NOMO-1 (cell line): Measurements from ENCODE around the gene ARHGAP26.
A peak's percentile ranks its signal among the peaks of the same experiment; 100 is the strongest.

ENCODE experiments used
- DNase-seq, 2 experiments: peaks; one replicate each; lab custom pipeline; 2025; ENCODE audit not compliant: unreplicated experiment in 2 of 2; lab: John Stamatoyannopoulos, UW

Gene ARHGAP26

GRCh38 chr5:143219696-143220095 lies 449.5 kb downstream of the ARHGAP26 start:
- no peak for DNase-seq

DNA sequence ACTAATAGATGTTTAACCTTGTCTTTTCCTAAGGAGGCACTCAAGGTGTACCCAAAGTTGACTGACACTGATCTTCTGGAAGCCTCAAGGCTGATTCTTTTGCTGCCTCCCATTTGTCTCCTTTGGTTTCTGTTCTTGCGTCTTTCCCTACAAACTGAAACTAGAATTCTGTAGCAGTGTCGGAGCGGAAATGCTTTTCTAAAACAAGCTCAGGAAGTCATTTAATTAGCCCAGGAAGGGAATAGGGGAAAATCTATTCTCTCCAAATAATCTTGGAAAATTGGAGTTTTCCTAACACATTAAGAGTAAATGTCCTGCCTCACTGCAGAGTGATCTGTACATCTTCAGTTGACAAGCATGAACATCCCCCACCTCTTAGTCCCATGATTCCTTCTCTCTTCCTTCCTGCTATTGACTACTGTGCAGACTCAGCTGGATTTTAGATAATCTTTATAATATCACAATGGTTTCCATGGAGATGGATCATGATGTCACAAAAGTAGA lies 450.6 kb downstream of the ARHGAP26 start:
- DNase-seq: no peak

DNA sequence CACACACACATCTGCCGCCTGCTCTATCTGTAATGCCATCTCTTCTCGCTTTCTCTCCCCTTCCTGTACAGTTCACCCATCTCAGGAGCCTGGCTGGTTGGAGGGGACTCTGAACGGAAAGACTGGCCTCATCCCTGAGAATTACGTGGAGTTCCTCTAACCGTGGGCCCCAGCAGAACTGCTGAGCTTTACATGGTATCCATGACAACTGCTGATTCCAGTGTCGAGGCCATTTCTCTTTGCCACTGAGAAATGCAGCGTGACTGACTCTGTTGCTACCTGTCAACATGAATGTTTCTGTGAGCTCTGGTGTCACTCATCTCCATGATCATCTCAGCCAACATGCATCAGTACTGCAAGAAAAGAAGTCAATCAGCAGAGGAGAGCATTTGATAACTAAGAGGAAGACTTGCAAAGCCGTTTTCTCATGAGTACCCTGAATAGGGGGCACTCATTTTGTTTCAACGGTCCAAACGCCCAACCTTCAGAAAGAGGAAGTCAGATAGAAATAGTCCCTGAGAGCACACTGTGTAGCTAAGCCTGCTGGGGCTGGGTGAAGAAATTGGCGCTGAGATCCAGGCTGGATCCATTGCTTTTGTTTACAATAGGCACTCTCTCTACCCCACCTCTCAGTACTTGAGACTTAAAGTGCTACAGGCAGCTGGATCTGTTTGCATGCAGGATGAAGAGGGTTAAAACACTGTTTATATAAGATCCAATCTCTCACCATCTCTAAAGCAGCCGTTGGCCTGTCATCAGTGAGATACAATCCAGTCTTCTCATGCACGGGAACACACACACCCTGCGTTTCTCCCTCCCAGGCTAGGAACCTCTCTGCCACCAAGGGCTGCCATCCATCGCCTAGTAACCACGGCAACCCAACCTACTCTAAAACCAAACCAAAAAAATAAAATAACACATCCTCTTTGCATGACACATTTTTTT lies 452.4 kb downstream of the ARHGAP26 start:
- DNase-seq: peak; percentile 90 to 95

DNA sequence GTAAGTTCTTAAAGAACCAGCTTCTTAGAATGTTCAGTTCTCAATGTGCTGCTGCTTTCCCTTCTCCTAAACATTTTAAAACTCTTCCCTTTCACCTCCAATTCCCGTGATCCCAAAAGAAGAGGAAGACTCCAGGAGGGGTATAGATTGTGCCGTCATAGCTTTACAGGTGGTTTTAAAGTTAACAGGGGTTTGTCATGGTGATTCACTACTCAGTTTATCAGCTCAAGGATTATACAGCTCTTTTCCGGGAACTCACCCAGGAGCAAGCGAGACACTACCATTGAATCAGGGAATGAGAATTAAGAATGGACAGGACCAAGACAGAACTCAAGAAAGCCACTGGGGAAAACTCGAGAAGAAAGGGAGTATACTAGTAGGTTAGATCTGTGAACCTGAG lies 454.5 kb downstream of the ARHGAP26 start:
- no peak for DNase-seq

DNA sequence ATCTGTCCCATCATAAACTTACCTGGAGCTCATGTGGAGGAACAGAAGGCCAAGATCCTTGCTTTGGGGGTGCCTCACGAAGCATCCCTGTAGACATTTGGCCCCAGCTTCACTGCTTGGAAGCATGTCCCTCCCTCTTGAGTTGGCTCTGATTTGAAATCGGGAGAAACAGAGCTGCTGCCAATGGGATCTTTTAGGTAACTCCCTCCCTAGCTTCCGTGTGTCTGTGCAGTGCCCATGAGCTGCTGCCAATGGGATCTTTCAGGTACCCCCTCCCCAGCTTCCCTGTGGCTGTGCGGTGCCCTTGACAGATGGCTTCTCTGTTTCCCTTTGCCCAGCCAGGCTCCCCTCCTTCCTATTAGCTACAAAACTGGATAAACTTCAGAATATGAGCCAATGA lies 455.3 kb downstream of the ARHGAP26 start:
- DNase-seq: no peak

- no peak for DNase-seq
These were observed 456.2 kb downstream of the ARHGAP26 start for GRCh38 chr5:143226361-143226760.

GRCh38 chr5:143226872-143227271 lies 456.7 kb downstream of the ARHGAP26 start:
- DNase-seq: no peak

DNA sequence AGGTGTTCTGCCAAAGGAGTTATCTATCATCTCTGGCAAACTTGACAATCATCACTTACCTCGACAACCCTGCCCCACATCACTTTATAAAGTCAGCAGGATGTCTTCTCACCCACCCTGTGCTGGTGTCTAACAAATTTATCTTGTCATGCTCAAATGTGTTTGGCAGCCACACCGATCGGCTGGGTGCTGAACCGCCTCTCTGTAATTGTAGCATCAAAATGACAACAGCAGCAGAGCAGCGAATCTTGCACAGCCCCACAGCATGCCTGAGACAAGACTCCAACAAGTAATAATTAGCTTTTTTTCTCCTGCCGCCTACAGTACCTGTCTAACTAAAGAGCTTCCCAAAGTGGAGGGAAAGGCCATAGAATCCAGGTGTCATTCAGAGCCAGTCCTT lies 457.1 kb downstream of the ARHGAP26 start:
- no peak for DNase-seq

GRCh38 chr5:143228597-143229293 lies 458.6 kb downstream of the ARHGAP26 start:
- no peak for DNase-seq

DNA sequence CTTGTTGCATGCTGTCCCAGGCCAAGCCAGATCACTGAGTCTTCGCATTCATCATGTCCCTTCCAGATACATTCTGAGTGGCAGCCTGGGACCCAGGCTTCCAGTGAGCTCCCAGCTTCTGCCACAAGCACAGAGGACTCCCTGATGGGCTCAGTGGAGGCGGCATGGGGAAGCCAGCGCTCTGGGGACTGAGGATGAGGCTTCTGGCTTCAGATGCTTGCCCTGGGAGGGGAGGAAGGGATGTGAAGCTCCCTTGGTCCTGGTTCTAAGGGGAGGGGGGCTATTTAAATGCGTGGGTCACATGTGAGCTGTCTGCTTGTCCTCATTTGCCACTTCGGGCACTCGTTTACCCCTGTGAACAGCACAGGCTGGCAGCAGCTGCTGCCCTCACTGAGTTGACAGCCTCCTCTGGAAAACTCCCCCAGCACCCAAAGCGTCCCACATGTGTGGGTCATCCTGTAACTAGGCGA lies 459.3 kb downstream of the ARHGAP26 start:
- no peak for DNase-seq

GRCh38 chr5:143229896-143230675 lies 459.9 kb downstream of the ARHGAP26 start:
- DNase-seq: peak in 1 of 2 experiments; percentile 38

GRCh38 chr5:143230676-143230996 lies 460.5 kb downstream of the ARHGAP26 start:
- DNase-seq: no peak

- no peak for DNase-seq
These were observed 461.2 kb downstream of the ARHGAP26 start for GRCh38 chr5:143231416-143231815.

DNA sequence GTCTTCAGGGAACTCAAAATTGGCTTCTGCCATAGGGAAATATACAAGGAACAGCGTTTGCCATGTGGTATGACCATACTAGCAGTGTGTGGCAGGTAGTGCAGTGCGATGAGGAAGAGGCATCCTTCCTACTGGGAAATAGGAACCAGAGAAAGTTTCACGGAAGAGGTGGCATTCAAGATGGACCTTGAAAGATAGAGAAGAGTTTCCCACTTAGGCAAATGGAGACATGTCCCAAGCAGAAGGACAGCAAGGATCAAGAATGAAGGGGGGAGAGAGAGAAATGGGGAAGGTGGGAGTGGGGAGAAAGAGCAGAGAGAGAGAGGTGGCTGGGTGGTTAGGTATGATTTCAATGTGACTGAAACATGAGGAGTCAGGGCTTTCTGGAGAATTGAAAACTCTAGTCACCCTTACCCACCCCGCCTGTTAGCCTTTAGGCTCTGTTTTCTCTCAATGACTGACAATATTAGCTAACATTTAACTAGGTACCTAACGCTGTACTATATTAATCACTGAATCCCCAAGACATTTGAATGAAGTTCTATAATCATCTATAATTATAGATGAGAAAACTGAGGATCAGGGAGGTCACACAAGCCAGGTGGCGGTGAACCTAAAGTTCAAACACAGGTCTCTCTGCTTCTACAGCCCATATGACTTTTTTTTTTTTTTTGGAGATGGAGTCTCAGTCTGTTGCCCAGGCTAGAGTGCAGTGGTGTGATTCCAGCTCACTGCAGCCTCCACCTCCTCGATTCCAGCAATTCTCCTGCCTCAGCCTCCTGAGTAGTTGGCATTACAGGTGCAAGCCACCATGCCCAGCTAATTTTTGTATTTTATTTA lies 462.0 kb downstream of the ARHGAP26 start:
- no peak for DNase-seq

DNA sequence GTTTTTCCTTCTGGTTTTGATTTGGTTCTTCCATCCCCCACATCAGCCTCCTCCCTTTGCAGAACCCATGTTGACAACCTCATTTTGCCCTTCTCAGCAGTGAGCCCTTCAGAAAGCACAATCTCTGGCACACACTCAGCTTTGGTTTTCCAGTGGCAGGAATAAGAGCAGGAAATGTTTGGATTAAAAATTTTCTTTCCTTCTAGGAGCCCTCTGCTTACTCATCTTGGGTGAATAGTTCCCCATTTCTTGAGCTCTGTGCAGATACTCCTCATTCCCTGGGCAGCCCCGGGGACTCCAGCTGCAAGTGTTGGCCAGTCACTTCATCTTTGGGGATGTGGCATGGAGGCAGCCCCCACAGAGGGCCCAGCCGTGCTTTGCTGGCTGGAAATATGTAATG lies 462.9 kb downstream of the ARHGAP26 start:
- DNase-seq: no peak

- DNase-seq: no peak
These were observed 464.1 kb downstream of the ARHGAP26 start for GRCh38 chr5:143234162-143234842.

DNA sequence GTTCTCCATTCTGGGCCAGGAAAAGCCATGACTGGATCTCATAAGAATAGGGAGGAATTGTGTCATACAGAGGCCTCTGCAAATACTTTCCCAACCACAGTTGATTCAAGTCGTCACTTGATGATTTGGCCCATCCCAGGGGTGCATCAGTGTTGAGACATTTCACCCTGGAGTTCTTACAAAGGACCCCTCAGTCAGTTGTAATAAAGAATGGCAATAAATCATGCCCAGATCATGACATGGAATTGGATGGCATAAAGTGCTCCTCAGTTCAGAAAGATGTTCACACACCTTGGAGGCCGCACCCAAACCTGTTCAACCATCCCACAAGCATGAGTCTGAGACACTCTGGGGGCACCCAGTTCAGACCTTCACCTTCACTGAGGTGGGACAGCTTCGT lies 465.2 kb downstream of the ARHGAP26 start:
- DNase-seq: no peak

DNA sequence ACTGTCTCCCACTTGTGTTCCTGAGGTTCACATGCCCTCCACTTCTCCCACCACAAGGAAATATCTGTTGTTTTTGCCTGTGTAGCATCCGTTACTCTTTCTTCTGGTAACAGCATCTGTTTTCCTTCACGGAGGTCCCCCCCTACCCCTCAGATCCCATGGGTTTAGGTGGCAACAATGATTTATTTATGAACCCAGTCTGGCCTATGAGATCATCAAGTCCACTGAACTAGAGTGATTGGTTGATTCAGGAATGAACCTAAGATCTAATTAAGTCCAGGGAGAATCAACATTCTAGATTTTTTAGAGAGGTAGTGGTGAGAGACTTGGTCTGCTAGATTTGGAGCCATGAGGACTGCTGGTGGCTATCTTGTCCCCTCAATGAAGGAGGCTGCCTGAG lies 466.5 kb downstream of the ARHGAP26 start:
- no peak for DNase-seq

GRCh38 chr5:143237664-143238063 lies 467.5 kb downstream of the ARHGAP26 start:
- no peak for DNase-seq

- no peak for DNase-seq
These were observed 468.4 kb downstream of the ARHGAP26 start for GRCh38 chr5:143238620-143239019.
